CD14-positive monocyte (primary cell): Measurements from ENCODE around the gene MPPED1. TPM values are rescaled to one million over a fixed set of nuclear protein-coding genes. Genes with fewer than 3 reads are reported as not detected.

Source experiments
- DNase-seq, 3 donors: peaks; one replicate each; pipeline ENCODE4 v3.0.0-alpha.2; 2011 to 2022
- H2AFZ ChIP-seq: 2 replicates; pipeline ENCODE4 v1.6.0; 2012; ENCODE audit warnings: mild to moderate bottlenecking, low read depth, low read length, inconsistent platforms; ENCODE audit not compliant: insufficient read depth, poor library complexity, severe bottlenecking
- H3K27ac ChIP-seq, 2 donors: 1 replicate in 1 of 2; 2 replicates in 1 of 2; pipeline ENCODE4 v1.5.1; 2012 to 2013; ENCODE audit warnings: low read length in 2 of 2, control low read depth in 1 of 2, inconsistent platforms in 1 of 2, low read depth in 1 of 2, mild to moderate bottlenecking in 1 of 2
- H3K27me3 ChIP-seq, 2 donors: one replicate each; pipeline versions ENCODE4 v1.6.0 to v1.6.1; 2011 to 2013; ENCODE audit warnings: low read length in 2 of 2; ENCODE audit not compliant: control insufficient read depth in 2 of 2, insufficient read depth in 2 of 2
- H3K36me3 ChIP-seq, 2 donors: replicated peaks in 1 of 2; 1 replicate in 1 of 2; 2 replicates in 1 of 2; pipeline versions ENCODE4 v1.5.1 to v1.6.1; 2012 to 2013; ENCODE audit warnings: low read length in 2 of 2, control low read depth in 1 of 2, inconsistent platforms in 1 of 2, mild to moderate bottlenecking in 1 of 2; ENCODE audit not compliant: insufficient read depth in 2 of 2, control insufficient read depth in 1 of 2
- H3K4me1 ChIP-seq, 2 donors: 1 replicate in 1 of 2; 2 replicates in 1 of 2; pipeline versions ENCODE4 v1.5.1 to v1.6.1; 2012 to 2013; ENCODE audit warnings: low read length in 2 of 2, control low read depth in 1 of 2, inconsistent platforms in 1 of 2, mild to moderate bottlenecking in 1 of 2, moderate library complexity in 1 of 2; ENCODE audit not compliant: insufficient read depth in 2 of 2, control insufficient read depth in 1 of 2
- H3K4me2 ChIP-seq: replicated peaks from 2 replicates; pipeline ENCODE3; 2012; ENCODE audit warnings: low read length, moderate library complexity, mild to moderate bottlenecking; ENCODE audit not compliant: poor library complexity, severe bottlenecking; ENCODE audit errors: extremely low read depth
- H3K4me3 ChIP-seq, 3 experiments: fragments of 200-600 bp in 1 of 3; sonication (generic) in 1 of 3; replicated peaks in 1 of 3; 1 replicate in 2 of 3; 2 replicates in 1 of 3; pipeline ENCODE4 v1.5.1; 2011 to 2013; ENCODE audit warnings: low read length in 3 of 3, mild to moderate bottlenecking in 3 of 3, control low read depth in 2 of 3, low read depth in 2 of 3, inconsistent platforms in 1 of 3, moderate library complexity in 1 of 3
- H3K79me2 ChIP-seq: 2 replicates; pipeline ENCODE4 v1.6.0; 2012; ENCODE audit warnings: mild to moderate bottlenecking, control low read depth, inconsistent platforms, low read length, moderate library complexity; ENCODE audit not compliant: insufficient read depth
- H3K9ac ChIP-seq: 2 replicates; pipeline ENCODE4 v1.6.0; 2017; ENCODE audit warnings: low read length, mild to moderate bottlenecking; ENCODE audit not compliant: insufficient read depth, poor library complexity, severe bottlenecking
- H3K9me3 ChIP-seq, 2 donors: replicated peaks in 1 of 2; 1 replicate in 1 of 2; 2 replicates in 1 of 2; pipeline versions ENCODE4 v1.5.1 to v1.6.1; 2012 to 2013; ENCODE audit warnings: low read length in 2 of 2, control low read depth in 1 of 2; ENCODE audit not compliant: control insufficient read depth in 1 of 2, insufficient read depth in 1 of 2
- H4K20me1 ChIP-seq: 2 replicates; pipeline ENCODE4 v1.6.0; 2012; ENCODE audit warnings: mild to moderate bottlenecking, low read length, control low read depth, moderate library complexity; ENCODE audit not compliant: insufficient read depth
- H3K27ac Mint-ChIP-seq, 7 donors: one replicate each; pipeline ENCODE4 v1.8.0; 2020; ENCODE audit warnings: mild to moderate bottlenecking in 7 of 7, mixed read lengths in 7 of 7, moderate library complexity in 6 of 7, inconsistent platforms in 2 of 7
- H3K27me3 Mint-ChIP-seq, 3 donors: one replicate each; pipeline ENCODE4 v1.8.0; 2021 to 2022; ENCODE audit warnings: low read depth in 3 of 3, mild to moderate bottlenecking in 3 of 3, mixed read lengths in 3 of 3, moderate library complexity in 3 of 3, inconsistent platforms in 1 of 3
- H3K36me3 Mint-ChIP-seq, 2 donors: one replicate each; pipeline ENCODE4 v1.8.0; 2020; ENCODE audit warnings: mixed read lengths in 2 of 2, inconsistent platforms in 1 of 2, mild to moderate bottlenecking in 1 of 2
- H3K4me1 Mint-ChIP-seq: one replicate; pipeline ENCODE4 v1.8.0; 2020; ENCODE audit warnings: mild to moderate bottlenecking, mixed read lengths
- H3K4me3 Mint-ChIP-seq, 2 donors: one replicate each; pipeline ENCODE4 v1.8.0; 2020; ENCODE audit warnings: mild to moderate bottlenecking in 2 of 2, mixed read lengths in 2 of 2, moderate library complexity in 1 of 2
- H3K9me3 Mint-ChIP-seq, 7 donors: one replicate each; pipeline ENCODE4 v1.8.0; 2020 to 2022; ENCODE audit warnings: mixed read lengths in 7 of 7, mild to moderate bottlenecking in 6 of 7, moderate library complexity in 6 of 7, inconsistent platforms in 2 of 7
- CTCF ChIP-seq: fragments of 200-600 bp; IDR thresholded peaks from one replicate; pipeline ENCODE4 v1.8.0; 2022; ENCODE audit warnings: antibody characterized with exemption, mild to moderate bottlenecking
- WGBS: methylation state at CpG from one replicate; pipeline ENCODE4 v1.1.5; 2013; ENCODE audit warnings: missing lambda C conversion rate; ENCODE audit not compliant: insufficient coverage; 5-methylcytosine and 5-hydroxymethylcytosine counted together
- intact Hi-C, 2 donors: fragments of 100-400 bp; cut with micrococcal nuclease; formaldehyde crosslinking; loops; one replicate each; pipeline versions ENCODE4 v1.15.0 to v1.15.1; 2023
- polyA plus RNA-seq, 3 donors: library from polyadenylated mRNA; depleted of rRNA in 1 of 3; unstranded in 2 of 3; stranded (reverse) in 1 of 3; fragments of 300-500 nt in 2 of 3; fragments of >200 nt in 1 of 3; fragmentation: Illumina TruSeq in 2 of 3; gene quantifications; 1 replicate in 2 of 3; 2 replicates in 1 of 3; pipeline ENCODE4 v1.2.3, GENCODE V29; 2012 to 2021

The MPPED1 gene
- polyA plus RNA-seq, 3 donors = not detected

- DNase-seq = no peak
- H4K20me1 ChIP-seq = no peaks in the 10 kb centered on the region
- H3K79me2 ChIP-seq = no peaks in the 10 kb centered on the region
- no peaks in the 10 kb centered on the region for H3K9me3 ChIP-seq
- H3K36me3 ChIP-seq = no peaks in the 10 kb centered on the region
- Mint-ChIP-seq H3K4me1 (no peaks in the 10 kb centered on the region), H3K36me3 (no peaks in the 10 kb centered on the region), H3K4me3 (no peak overlapping the region), H3K27me3 (peaks cover 0 to 10% (median 9%) of the 10 kb centered on the region in 3 donors), H3K9me3 (no peaks in the 10 kb centered on the region), H3K27ac (no peak overlapping the region)
- no peak overlapping the region for H3K9ac ChIP-seq
- H3K4me2 ChIP-seq = no peak overlapping the region
- H2AFZ ChIP-seq = no peak overlapping the region
- no peak overlapping the region for H3K4me3 ChIP-seq
- H3K4me1 ChIP-seq = no peaks in the 10 kb centered on the region
- WGBS = no CpG with 5 or more reads among the region's 7 CpGs
- no peak overlapping the region for H3K27ac ChIP-seq
- intact Hi-C loops = no loop called here
- H3K27me3 ChIP-seq = no peaks in the 10 kb centered on the region
- TF ChIP-seq CTCF = no peak
Measured at GRCh38 chr22:43424201-43424600, 12.4 kb downstream of the MPPED1 start.

- Histone ChIP-seq H4K20me1 (no peaks in the 10 kb centered on the region), H3K9ac (no peak overlapping the region), H3K9me3 (no peaks in the 10 kb centered on the region), H3K27ac (no peak overlapping the region), H3K4me1 (no peaks in the 10 kb centered on the region), H2AFZ (no peak overlapping the region), H3K4me2 (no peak overlapping the region), H3K27me3 (no peaks in the 10 kb centered on the region), H3K79me2 (no peaks in the 10 kb centered on the region), H3K4me3 (no peak overlapping the region), H3K36me3 (no peaks in the 10 kb centered on the region)
- TF ChIP-seq CTCF = no peak
- Mint-ChIP-seq H3K4me3 (no peak overlapping the region), H3K4me1 (no peaks in the 10 kb centered on the region), H3K27ac (no peak overlapping the region), H3K36me3 (no peaks in the 10 kb centered on the region), H3K27me3 (peaks cover 2 to 13% (median 6%) of the 10 kb centered on the region in 3 donors), H3K9me3 (no peaks in the 10 kb centered on the region)
- WGBS = 96% methylated on average over 27 of the region's 39 CpGs
- no peak for DNase-seq
- intact Hi-C loops = no loop called here
Measured at GRCh38 chr22:43424666-43425630, 13.1 kb downstream of the MPPED1 start.
